Stimulated activated CD4-positive, alpha-beta T cell treated with anti-CD3 and anti-CD28 coated beads, TNF-alpha, amount 100 ng/mL, for 48 hours (primary cell): ENCODE data around the gene PEX16.

Experiments used
- DNase-seq, 3 donors: peaks; one replicate each; pipeline ENCODE4 v3.0.0-alpha.2; 2020; ENCODE audit warnings: low read depth in 3 of 3

Gene PEX16

GRCh38 chr11:45876401-45876800 is 41.3 kb downstream of the PEX16 start:
- no peak for DNase-seq

GRCh38 chr11:45872651-45873356 is 44.9 kb downstream of the PEX16 start:
- DNase-seq: peak in 1 of 3 donors; percentile 14

DNA sequence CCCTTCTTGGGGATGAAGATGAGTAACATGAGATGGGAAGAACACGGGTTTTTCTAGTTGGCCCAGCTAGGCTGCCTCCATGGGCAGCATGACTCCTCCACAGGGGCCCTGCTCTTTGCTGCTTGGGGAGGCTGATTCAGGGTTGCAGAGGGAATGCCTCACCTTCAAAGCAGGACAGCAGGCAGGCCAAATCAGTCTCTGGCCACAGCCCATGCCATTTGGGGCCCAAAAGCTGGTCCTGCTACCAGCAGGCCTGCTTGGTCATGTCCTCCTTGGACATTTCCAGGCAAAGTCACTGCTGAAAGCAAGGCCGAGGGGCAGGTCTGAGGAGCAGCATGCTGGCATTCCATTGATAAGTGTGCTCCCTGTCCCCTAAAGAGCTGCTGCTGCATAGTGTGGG is 46.0 kb downstream of the PEX16 start:
- no peak for DNase-seq

DNA sequence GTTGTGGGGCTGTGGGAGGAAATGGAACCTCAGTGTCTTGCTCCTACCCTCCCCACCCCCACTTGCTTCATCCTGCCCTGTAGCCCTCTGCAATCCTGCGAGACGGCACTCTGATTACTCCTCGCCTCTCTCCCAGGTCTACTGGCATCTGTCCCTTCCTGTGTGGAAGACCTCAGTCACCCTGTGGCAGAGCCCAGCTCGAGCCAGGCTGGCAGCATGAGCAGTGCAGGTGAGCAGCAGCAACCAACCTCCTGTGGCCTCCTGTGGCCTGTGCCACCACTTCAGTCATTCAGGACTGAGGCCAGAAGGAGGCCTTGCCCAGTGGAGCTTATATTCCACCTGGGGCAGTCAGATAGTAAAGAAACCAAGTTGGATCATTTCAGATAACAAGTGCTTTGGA is 47.0 kb downstream of the PEX16 start:
- no peak for DNase-seq

- no peak for DNase-seq
Measured at GRCh38 chr11:45869551-45869950, 48.1 kb downstream of the PEX16 start.

DNA sequence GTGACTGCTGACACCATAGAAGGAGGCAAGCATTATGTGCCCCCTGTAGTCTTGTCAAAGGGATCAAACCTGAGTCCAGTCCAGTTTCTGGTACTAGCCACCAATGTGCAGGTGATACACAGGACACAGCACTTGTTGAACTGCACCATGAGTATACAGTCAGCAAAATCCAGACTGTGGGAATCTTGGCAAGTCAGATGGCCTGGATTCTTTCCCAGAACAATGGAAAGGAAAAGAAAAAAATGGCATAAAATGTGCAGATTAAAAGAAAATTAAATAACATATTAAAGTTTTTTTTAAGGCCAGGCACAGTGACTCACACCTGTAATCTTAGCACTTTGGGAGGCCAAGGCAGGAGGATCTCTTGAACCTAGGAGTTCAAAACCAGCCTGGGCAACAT is 53.6 kb downstream of the PEX16 start:
- no peak for DNase-seq

DNA sequence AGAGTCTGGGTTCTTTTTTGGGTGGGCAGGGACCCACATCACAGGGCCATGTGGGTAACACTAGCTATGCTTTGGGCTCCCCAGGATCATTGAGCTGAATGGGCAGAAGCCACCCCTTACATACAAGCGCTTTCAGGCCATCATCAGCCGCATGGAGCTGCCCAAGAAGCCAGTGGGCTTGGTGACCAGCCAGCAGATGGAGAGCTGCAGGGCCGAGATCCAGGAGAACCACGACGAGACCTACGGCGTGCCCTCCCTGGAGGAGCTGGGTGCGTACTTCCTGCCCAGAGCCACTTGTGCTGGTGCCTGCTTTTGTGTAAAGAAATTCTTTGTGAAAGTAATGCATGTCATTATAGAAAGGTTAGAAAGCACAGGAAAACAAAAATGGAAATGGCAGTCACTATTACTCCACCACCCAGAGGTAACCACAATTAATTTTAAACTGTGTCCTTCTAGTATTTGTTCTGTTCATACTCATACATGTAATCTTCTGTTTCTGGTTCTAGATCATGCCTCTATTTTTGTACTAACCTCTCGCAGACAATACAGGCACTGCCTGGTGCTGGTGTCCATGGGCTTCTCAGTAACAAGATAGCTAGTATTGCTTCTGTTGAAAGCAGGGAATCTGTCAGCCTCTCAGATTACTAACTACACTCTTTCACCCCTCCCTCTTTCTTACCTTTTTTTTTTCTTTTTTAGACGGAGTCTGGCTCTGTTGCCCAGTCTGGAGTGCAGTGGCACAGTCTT is 56.7 kb downstream of the PEX16 start:
- no peak for DNase-seq

DNA sequence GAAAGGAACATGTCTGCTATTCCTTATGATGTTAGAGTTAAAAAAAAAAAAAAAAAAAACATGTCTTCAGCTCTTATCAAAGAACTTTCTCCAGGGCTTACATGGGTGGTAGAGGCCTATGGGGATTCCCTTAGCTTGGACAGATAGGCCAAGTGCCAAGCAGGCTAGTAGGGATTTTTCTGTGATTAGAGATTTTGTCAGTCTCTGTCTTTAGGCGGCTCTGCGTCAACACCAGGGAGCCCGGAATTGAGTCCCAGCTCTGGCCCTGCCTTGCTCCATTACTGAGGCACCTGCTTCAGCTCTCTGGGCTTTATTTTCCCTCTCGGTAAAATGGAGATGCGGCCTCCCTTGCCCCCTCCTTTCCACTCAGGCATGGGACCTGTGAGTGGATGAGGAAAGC is 57.3 kb downstream of the PEX16 start:
- no peak for DNase-seq
